ENCODE measurements around the gene BAZ1A. TPM values are rescaled to one million over a fixed set of nuclear protein-coding genes. Genes with fewer than 3 reads are reported as not detected.
"Not testable (repeated sequence)": the region's sequence is repeated elsewhere in the genome, so short reads cannot be mapped to it uniquely, and the experiment has no call there.

BAZ1A gene
- total RNA-seq, 1 donor from 2014 or later = 25.0 TPM

- Mint-ChIP-seq H3K9me3 (ENCODE audit: low read depth) (no peaks in the 10 kb centered on the region), H3K4me1 (ENCODE audit: low read depth) (no peaks in the 10 kb centered on the region), H3K36me3 (ENCODE audit: low read depth) (peaks cover 16% of the 10 kb centered on the region), H3K4me3 (ENCODE audit: unreplicated experiment) (no peak overlapping the region), H3K27me3 (ENCODE audit: low read depth) (no peaks in the 10 kb centered on the region), H3K27ac (ENCODE audit: unreplicated experiment) (no peak overlapping the region)
- TF ChIP-seq CTCF (IDR thresholded peaks at IDR 0.05) = no peak
- no peak for DNase-seq (ENCODE audit: low spot score)
Observed at GRCh38 chr14:34810028-34810427, 65.1 kb downstream of the BAZ1A start.

DNA sequence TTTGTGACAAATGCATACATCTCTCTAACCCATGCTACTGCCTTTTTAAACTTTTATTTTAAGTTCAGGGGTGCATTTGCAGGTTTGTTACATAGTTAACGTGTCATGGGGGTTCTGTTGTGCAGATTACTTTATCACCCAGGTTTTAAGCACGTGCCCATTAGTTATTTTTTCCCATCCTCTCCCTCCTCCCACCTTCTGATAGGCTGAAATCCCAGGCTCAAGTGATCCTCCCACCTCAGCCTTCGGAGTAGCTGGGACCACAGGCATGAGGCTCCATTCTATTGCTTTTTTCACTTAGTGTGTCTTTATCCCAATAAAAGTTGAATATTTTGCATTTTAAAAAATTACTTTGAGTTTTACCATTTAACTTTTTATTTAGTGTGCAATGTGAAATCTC is 68.9 kb downstream of the BAZ1A start:
- H3K4me3 Mint-ChIP-seq (ENCODE audit: unreplicated experiment) = no peak overlapping the region
- H3K27me3 Mint-ChIP-seq (ENCODE audit: low read depth) = no peaks in the 10 kb centered on the region
- no peak for TF ChIP-seq CTCF (IDR thresholded peaks at IDR 0.05)
- H3K9me3 Mint-ChIP-seq (ENCODE audit: low read depth) = peaks cover 3% of the 10 kb centered on the region
- H3K27ac Mint-ChIP-seq (ENCODE audit: unreplicated experiment) = no peak overlapping the region
- peaks cover 28% of the 10 kb centered on the region for H3K36me3 Mint-ChIP-seq (ENCODE audit: low read depth)
- no peak for DNase-seq (ENCODE audit: low spot score)
- H3K4me1 Mint-ChIP-seq (ENCODE audit: low read depth) = no peaks in the 10 kb centered on the region

DNA sequence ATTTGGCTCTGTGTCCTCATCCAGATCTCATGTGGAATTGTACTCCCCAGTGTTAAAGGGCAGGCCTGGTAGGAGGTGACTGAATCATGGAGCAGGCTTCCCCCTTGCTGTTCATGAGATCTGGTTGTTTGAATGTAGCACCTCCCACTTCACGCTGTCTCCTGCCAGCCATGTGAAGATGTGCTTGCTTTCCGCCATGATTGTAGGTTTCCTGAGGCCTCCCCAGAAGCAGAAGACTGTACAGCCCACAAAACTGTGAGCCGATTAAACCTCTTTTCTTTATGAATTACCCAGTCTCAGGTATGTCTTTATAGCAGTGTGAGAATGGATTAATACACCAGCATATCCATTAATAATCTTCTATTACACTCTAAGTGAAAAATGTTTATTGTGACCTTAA is 70.2 kb downstream of the BAZ1A start:
- no peak for TF ChIP-seq CTCF (IDR thresholded peaks at IDR 0.05)
- peaks cover 3% of the 10 kb centered on the region for H3K9me3 Mint-ChIP-seq (ENCODE audit: low read depth)
- H3K36me3 Mint-ChIP-seq (ENCODE audit: low read depth) = peaks cover 33% of the 10 kb centered on the region
- no peaks in the 10 kb centered on the region for H3K4me1 Mint-ChIP-seq (ENCODE audit: low read depth)
- no peak overlapping the region for H3K27ac Mint-ChIP-seq (ENCODE audit: unreplicated experiment)
- no peak for DNase-seq (ENCODE audit: low spot score)
- H3K27me3 Mint-ChIP-seq (ENCODE audit: low read depth) = no peaks in the 10 kb centered on the region
- H3K4me3 Mint-ChIP-seq (ENCODE audit: unreplicated experiment) = no peak overlapping the region

- H3K9me3 Mint-ChIP-seq (ENCODE audit: low read depth); DNase-seq (ENCODE audit: low spot score); H3K27me3 Mint-ChIP-seq (ENCODE audit: low read depth); H3K4me3 Mint-ChIP-seq (ENCODE audit: unreplicated experiment); H3K27ac Mint-ChIP-seq (ENCODE audit: unreplicated experiment); H3K4me1 Mint-ChIP-seq (ENCODE audit: low read depth): not testable (repeated sequence)
- peaks cover 32% of the 10 kb centered on the region for H3K36me3 Mint-ChIP-seq (ENCODE audit: low read depth)
Observed at GRCh38 chr14:34798861-34799260, 76.3 kb downstream of the BAZ1A start.

- no peak overlapping the region for H3K4me3 Mint-ChIP-seq (ENCODE audit: unreplicated experiment)
- DNase-seq (ENCODE audit: low spot score) = no peak
- no peaks in the 10 kb centered on the region for H3K4me1 Mint-ChIP-seq (ENCODE audit: low read depth)
- H3K36me3 Mint-ChIP-seq (ENCODE audit: low read depth) = peaks cover 32% of the 10 kb centered on the region
- H3K27ac Mint-ChIP-seq (ENCODE audit: unreplicated experiment) = no peak overlapping the region
- TF ChIP-seq CTCF (IDR thresholded peaks at IDR 0.05) = no peak
- H3K27me3 Mint-ChIP-seq (ENCODE audit: low read depth) = no peaks in the 10 kb centered on the region
- H3K9me3 Mint-ChIP-seq (ENCODE audit: low read depth) = peaks cover 3% of the 10 kb centered on the region
Observed at GRCh38 chr14:34797747-34798583, 77.2 kb downstream of the BAZ1A start.

GRCh38 chr14:34796902-34797301 is 78.3 kb downstream of the BAZ1A start:
- H3K4me3 Mint-ChIP-seq (ENCODE audit: unreplicated experiment) = no peak overlapping the region

More at GRCh38 chr14:34796902-34797301, 78.3 kb downstream of the BAZ1A start:
- Mint-ChIP-seq H3K4me1 (ENCODE audit: low read depth) (no peaks in the 10 kb centered on the region), H3K27ac (ENCODE audit: unreplicated experiment) (no peak overlapping the region), H3K36me3 (ENCODE audit: low read depth) (peaks cover 23% of the 10 kb centered on the region), H3K9me3 (ENCODE audit: low read depth) (no peaks in the 10 kb centered on the region), H3K27me3 (ENCODE audit: low read depth) (no peaks in the 10 kb centered on the region)
- DNase-seq (ENCODE audit: low spot score) = no peak
- TF ChIP-seq CTCF (IDR thresholded peaks at IDR 0.05) = no peak
